H7 (cell line): ENCODE results near the gene MSH3. TPM values are rescaled to one million over a fixed set of nuclear protein-coding genes. Genes with fewer than 3 reads are reported as not detected.
"Not testable (repeated sequence)": the region's sequence is repeated elsewhere in the genome, so short reads cannot be mapped to it uniquely, and the experiment has no call there.

Experiments used
- DNase-seq: peaks from one replicate; pipeline ENCODE4 v3.0.0; 2012
- H3K27me3 ChIP-seq: 2 replicates; pipeline ENCODE4 v1.6.0; 2011; ENCODE audit warnings: mild to moderate bottlenecking, low read length; ENCODE audit not compliant: control insufficient read depth, insufficient read depth
- H3K36me3 ChIP-seq: replicated peaks from 2 replicates; pipeline ENCODE4 v1.5.1; 2011; ENCODE audit warnings: low read length; ENCODE audit not compliant: control insufficient read depth, insufficient read depth
- H3K4me3 ChIP-seq: 2 replicates; pipeline ENCODE4 v1.5.1; 2011; ENCODE audit warnings: low read depth, mild to moderate bottlenecking, control low read depth, low read length, moderate library complexity; ENCODE audit not compliant: insufficient read depth
- total RNA-seq: library from RNA; depleted of rRNA; stranded (reverse); fragments of >200 nt; shearing (Covaris generic); gene quantifications from 2 replicates; pipeline ENCODE4 v1.2.3, GENCODE V29; 2014

MSH3 gene
- total RNA-seq, 1 experiment from 2014 or later, result 10.1 TPM

DNA sequence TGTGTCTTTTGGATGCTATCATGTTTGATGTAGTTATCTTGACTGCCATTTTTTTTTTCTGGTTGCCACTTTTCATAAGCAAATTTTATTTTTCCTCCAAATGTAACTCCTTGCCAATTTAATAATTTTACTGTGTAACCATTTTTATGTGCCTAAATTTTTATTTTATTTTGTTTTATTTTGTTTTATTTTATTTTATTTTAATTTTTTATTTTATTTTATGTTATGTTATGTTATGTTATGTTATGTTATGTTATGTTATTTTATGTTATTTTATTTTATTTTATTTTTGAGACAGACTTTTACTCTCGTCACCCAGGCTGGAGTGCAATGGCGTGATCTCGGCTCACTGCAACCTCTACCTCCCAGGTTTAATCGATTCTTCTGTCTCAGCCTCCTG, 108.1 kb downstream of the MSH3 start:
- no peaks in the 10 kb centered on the region for H3K27me3 ChIP-seq
- H3K4me3 ChIP-seq, result no peak overlapping the region
- no peak for DNase-seq
- no peaks in the 10 kb centered on the region for H3K36me3 ChIP-seq

- Histone ChIP-seq H3K27me3 (no peaks in the 10 kb centered on the region), H3K4me3 (no peak overlapping the region), H3K36me3 (no peaks in the 10 kb centered on the region)
- no peak for DNase-seq
These were observed 108.8 kb downstream of the MSH3 start for GRCh38 chr5:80763211-80763610.

DNA sequence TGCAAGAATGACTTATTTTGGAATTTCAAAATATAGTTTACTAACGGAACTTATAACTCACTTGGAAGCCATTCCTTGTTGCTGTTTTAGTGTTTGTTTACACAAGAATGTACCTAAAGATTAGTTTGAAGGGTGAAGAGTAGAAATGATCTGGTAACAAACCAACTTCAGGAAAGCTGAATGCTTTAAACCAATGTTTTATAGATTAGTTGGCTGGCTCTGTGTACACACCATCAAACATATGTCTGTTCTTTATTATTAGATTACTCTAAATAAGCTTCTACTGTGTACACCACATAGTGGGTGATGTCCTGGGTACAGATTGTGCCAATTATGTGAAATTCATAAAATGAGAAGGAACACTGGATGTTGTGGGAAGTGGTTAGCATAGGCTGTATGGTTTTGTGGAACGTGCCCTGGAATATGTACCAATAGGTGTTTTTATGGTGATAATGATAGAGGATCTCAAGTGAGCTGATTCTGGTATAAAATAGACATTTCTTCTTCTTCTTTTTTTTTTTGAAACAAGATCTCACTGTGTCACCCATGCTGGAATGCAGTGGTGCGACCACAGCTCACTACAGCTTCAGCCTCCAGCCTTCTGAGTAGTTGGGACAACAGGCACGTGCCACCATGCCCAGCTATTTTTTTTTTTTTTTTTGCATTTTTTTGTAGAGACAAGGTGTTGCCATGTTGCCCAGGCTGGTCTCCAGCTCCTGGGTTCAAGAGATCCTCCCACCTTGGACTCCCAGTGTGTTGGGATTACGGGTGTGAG, 109.6 kb downstream of the MSH3 start:
- no peaks in the 10 kb centered on the region for H3K27me3 ChIP-seq
- H3K36me3 ChIP-seq, result no peaks in the 10 kb centered on the region
- no peak for DNase-seq
- no peak overlapping the region for H3K4me3 ChIP-seq

GRCh38 chr5:80764786-80765185, 110.3 kb downstream of the MSH3 start:
- Histone ChIP-seq H3K4me3 (no peak overlapping the region), H3K27me3 (no peaks in the 10 kb centered on the region), H3K36me3 (no peaks in the 10 kb centered on the region)
- DNase-seq, result no peak

DNA sequence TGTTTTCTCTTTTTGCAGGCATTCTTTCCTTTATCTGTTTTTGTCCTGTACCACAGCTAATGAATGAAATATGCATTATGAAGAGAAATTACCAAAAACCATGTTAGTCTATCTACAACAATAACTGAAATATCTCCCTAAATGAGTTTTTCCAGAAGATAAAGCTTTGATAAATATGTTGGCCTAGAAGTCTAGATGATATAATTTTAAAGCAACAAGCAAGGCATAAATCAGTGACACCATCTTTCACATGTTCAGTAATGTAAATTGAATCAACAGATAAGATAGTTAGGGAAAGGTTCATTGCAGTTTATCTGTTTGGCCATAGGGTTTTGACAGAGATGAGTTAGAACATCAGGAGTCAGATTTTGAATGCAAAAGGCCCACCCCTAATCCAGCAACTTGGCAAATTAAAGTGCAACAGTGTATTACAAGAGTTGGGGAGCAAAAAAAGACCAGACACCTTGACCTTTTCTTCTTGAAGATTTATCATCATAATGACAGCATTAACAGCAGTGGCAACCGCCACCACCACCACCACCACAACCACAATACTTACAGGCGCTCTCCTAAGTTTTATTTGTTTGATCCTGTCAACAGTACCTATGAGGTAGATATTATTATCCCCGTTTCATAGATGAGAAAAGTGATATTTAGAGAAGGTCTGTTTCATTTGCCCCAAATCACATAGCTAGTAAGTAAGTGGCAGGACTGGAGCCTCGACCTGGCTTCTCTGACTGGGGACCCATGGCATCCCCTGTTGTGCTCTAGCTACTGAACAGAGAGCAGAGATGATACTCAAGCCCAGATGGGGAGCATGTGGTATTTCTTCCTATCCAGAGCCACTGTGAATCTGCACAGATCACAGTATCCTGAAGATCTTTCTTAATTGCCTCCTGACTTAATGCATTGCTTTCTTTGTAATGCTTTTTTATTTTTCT, 123.2 kb downstream of the MSH3 start:
- Histone ChIP-seq H3K36me3 (no peaks in the 10 kb centered on the region), H3K4me3 (no peak overlapping the region), H3K27me3 (no peaks in the 10 kb centered on the region)
- no peak for DNase-seq

DNA sequence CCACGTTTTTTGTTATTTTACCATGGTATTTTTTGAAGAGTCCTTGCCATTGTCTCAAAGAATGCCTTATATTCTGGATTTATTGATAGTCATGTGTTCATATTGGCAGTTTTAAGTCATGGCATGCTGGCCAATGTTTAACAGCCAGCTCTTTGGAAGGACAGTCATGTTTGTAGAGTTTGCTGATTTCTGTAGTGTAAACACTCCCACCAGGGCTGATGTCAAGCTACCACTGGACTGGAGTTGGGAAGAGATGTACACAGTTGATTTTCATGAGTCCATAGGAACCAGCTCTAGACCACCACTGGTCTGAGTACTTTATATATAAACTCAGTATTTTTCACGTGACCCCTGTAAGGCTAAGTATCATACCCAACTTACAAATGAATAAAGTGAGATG, 125.6 kb downstream of the MSH3 start:
- H3K36me3 ChIP-seq, result no peaks in the 10 kb centered on the region
- no peak for DNase-seq
- H3K27me3 ChIP-seq, result no peaks in the 10 kb centered on the region
- no peak overlapping the region for H3K4me3 ChIP-seq

DNA sequence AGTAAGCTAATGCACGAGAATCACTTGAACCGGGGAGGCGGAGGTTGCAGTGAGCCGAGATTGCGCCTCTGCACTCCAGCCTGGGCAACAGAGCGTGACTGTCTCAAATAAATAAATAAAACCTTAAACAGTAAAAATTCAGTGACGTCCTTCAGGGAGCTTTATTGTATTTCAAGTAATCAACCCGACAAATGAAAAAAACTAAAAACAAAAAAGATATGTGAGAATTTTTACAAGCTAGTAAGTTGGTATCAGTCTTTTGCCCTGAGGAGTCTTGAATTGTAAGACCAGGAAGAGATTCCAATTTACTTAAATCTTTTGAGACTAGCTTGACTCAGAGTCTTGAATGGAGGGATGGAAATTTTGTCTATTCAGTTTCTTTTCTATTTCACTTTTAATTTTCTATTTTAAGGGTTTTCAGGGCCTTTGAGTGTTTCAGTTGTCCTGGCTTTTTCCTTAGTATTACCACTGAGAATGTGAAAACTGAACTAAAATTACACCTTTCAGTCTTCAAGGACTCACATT, 126.4 kb downstream of the MSH3 start:
- H3K36me3 ChIP-seq, result no peaks in the 10 kb centered on the region
- H3K27me3 ChIP-seq, result no peaks in the 10 kb centered on the region
- DNase-seq, result no peak
- no peak overlapping the region for H3K4me3 ChIP-seq

GRCh38 chr5:80781356-80781755, 126.9 kb downstream of the MSH3 start:
- Histone ChIP-seq H3K4me3 (no peak overlapping the region), H3K27me3 (no peaks in the 10 kb centered on the region), H3K36me3 (no peaks in the 10 kb centered on the region)
- DNase-seq, result no peak

- Histone ChIP-seq H3K36me3 (no peaks in the 10 kb centered on the region), H3K27me3 (no peaks in the 10 kb centered on the region), H3K4me3 (no peak overlapping the region)
- no peak for DNase-seq
These were observed 128.2 kb downstream of the MSH3 start for GRCh38 chr5:80782626-80783025.

- not testable (repeated sequence) for H3K36me3 ChIP-seq, DNase-seq, H3K4me3 ChIP-seq, H3K27me3 ChIP-seq
These were observed 129.3 kb downstream of the MSH3 start for GRCh38 chr5:80783751-80784150.

- DNase-seq, result no peak
- Histone ChIP-seq H3K27me3 (no peaks in the 10 kb centered on the region), H3K4me3 (no peak overlapping the region), H3K36me3 (no peaks in the 10 kb centered on the region)
These were observed 130.0 kb downstream of the MSH3 start for GRCh38 chr5:80784451-80784850.

DNA sequence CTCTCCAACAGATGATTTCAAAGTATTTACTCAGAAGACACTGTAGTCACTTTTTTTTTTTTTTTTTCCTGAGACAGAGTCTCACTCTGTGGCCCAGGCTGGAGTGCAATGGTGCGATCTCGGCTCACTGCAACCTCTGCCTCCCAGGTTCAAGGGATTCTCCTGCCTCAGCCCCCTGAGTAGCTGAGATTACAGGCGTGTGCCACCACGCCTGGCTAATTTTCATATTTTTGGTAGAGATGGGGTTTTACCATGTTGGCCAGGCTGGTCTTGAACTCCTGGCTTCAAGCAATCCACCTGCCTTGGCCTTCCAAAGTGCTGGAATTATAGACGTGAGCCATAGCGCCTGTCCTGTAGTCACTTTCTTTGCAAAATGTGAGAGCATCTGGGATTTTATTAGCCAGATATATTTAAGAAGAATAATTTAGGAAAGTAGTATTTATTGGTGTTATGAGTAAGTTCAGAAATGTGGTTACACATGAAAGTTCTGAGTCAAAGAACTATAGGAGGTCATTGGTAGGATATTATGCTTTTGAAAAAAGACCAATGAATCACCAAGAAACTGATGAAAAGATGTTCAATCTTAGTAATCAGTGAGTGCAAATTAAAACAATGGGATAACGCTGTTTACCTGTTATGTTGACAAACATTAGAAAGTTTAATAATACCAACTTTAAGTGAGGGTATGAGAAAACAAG, 135.0 kb downstream of the MSH3 start:
- H3K4me3 ChIP-seq, result not testable (repeated sequence)

GRCh38 chr5:80790698-80791097, 136.2 kb downstream of the MSH3 start:
- DNase-seq, result no peak

More for the DNA sequence above, 135.0 kb downstream of the MSH3 start:
- DNase-seq, H3K27me3 ChIP-seq, H3K36me3 ChIP-seq: not testable (repeated sequence)

DNA sequence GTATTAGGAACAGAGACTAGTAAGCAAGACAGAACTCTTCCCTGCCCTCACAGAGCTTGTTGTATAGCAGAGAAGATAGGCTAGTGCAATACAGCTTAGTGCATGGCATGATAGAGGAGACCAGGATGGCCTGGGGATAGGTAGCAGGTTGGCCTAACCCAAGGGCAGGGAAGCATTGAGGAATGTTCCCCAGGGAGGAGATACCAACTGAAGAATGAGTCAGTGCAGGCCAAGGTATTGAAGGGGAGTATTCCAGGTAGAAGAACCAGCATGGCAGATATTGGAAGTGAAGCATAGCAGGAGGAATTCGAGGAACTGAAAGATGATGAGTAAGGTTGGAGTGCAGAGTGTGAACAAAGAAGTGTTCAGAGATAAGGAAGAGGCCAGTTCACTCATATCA, 138.9 kb downstream of the MSH3 start:
- no peak for DNase-seq
- Histone ChIP-seq H3K4me3 (no peak overlapping the region), H3K27me3 (no peaks in the 10 kb centered on the region), H3K36me3 (no peaks in the 10 kb centered on the region; the same call in 1 of the 2 replicates)

More at GRCh38 chr5:80790698-80791097, 136.2 kb downstream of the MSH3 start:
- Histone ChIP-seq H3K4me3 (no peak overlapping the region), H3K27me3 (no peaks in the 10 kb centered on the region), H3K36me3 (no peaks in the 10 kb centered on the region; the same call in 1 of the 2 replicates)
